Measurements from ENCODE around the gene POGZ.
"Not testable (repeated sequence)": the region's sequence is repeated elsewhere in the genome, so short reads cannot be mapped to it uniquely, and the experiment has no call there.

Gene POGZ

GRCh38 chr1:151458802-151459330 is 428 bp downstream of the POGZ start:
- TF ChIP-seq, protein P1, sequence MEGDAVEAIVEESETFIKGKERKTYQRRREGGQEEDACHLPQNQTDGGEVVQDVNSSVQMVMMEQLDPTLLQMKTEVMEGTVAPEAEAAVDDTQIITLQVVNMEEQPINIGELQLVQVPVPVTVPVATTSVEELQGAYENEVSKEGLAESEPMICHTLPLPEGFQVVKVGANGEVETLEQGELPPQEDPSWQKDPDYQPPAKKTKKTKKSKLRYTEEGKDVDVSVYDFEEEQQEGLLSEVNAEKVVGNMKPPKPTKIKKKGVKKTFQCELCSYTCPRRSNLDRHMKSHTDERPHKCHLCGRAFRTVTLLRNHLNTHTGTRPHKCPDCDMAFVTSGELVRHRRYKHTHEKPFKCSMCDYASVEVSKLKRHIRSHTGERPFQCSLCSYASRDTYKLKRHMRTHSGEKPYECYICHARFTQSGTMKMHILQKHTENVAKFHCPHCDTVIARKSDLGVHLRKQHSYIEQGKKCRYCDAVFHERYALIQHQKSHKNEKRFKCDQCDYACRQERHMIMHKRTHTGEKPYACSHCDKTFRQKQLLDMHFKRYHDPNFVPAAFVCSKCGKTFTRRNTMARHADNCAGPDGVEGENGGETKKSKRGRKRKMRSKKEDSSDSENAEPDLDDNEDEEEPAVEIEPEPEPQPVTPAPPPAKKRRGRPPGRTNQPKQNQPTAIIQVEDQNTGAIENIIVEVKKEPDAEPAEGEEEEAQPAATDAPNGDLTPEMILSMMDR (conservative IDR thresholded peaks at IDR 0.05): no peak
- H3K27ac ChIP-seq: peak overlapping the region; percentile 96

- TF ChIP-seq, protein P1 (conservative IDR thresholded peaks at IDR 0.05): no peak
- H3K27ac ChIP-seq: peak overlapping the region; percentile 96
Measured at GRCh38 chr1:151457911-151458801, 1.1 kb downstream of the POGZ start.

- TF ChIP-seq, protein P1 (conservative IDR thresholded peaks at IDR 0.05): no peak
- H3K27ac ChIP-seq: no peak overlapping the region
Measured at GRCh38 chr1:151455966-151456365, 3.3 kb downstream of the POGZ start.

DNA sequence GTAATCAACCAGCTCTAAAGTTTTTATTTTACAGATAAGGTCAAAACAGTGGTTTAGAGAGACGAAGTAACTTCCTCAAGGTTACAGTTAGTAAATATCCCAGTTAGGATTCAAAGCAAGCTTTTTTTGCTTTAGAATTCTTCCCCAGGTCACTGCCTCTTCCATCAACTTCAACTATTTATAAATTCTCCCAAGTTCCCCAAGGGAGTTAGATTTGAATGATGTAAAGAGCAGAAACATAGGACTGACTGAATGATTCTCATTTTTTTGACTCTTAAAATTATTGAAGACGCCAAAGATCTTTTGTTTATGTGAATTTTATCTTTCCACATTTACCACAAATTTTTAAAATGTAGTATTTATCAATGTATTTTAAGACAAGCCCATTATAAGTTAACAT is 4.1 kb downstream of the POGZ start:
- TF ChIP-seq, protein P1 (conservative IDR thresholded peaks at IDR 0.05): no peak
- no peak overlapping the region for H3K27ac ChIP-seq

GRCh38 chr1:151447696-151448095 is 11.6 kb downstream of the POGZ start:
- H3K27ac ChIP-seq: no peak overlapping the region
- TF ChIP-seq, protein P1 (conservative IDR thresholded peaks at IDR 0.05): no peak

- peak overlapping the region; percentile 22; the same call in 1 of the 2 replicates for H3K27ac ChIP-seq
- TF ChIP-seq, protein P1 (conservative IDR thresholded peaks at IDR 0.05): no peak
Measured at GRCh38 chr1:151444783-151445177, 14.5 kb downstream of the POGZ start.

DNA sequence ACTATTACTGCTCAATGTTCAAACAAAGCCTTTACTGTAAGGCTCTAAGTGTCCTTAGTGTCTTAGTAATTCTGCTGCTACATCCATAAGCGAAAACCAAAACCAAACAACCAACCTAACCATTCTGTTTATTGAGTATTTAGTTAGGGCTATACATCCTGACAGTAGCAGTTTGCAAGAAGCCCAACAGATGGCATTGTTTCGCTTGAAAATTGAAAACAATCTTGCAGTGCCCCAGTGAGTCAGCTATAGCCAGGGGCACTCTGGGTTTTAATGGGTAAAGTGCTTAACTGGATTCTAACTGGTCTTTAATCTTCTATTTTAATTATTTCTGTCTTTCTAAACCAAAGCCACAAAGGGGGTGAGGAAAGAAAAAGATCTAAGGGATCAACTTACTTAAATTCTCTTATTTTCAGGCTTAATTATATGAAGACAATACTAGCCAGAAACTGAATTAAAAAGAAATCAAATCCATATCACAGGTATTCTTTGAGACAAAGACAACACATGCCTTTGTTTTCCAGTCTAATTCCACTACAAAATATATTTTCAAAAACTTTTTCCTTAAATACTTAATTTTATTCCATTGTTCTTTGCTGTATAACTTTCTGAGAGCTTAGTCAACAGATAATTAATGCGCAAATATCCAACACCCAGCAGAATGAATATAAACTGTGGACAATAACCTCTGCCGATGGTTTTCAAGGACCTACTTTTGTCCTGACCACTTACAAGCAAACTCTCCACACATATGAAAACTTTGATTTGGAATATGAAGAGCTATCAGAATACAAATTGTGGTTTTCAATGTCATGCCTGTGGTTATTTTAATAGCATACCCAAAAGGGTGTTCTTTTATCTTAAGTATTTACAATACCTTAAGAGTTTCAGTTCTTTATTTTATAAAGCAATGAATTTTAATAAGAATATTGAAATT is 15.2 kb downstream of the POGZ start:
- H3K27ac ChIP-seq: peak overlapping the region; percentile 22
- TF ChIP-seq, protein P1 (conservative IDR thresholded peaks at IDR 0.05): peak; percentile 91

DNA sequence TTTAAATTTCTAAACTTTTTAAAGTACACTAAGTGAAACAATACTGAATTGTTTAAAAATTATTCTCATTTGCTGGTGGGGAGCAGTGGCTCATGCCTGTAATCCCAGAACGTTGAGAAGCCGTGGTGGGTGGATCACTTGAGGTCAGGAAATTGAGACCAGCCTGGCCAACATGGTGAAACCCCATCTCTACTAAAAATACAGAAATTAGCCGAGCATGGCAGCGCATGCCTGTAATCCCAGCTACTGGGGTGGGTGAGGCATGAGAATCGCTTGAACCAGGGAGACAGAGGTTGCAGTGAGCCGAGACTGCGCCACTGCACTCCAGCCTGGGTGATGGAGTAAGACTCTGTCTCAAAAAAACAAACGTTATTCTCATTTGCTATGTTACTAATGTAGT is 21.9 kb downstream of the POGZ start:
- not testable (repeated sequence) for H3K27ac ChIP-seq
